Parathyroid adenoma (tissue), 2 donors: ENCODE results near the gene ACSBG1.

Source experiments
- H2AFZ ChIP-seq: fragments of 300-600 bp; sonication (generic); one replicate; pipeline ENCODE4 v1.7.0; 2017; ENCODE audit warnings: antibody characterized with exemption, mild to moderate bottlenecking
- H3K27ac ChIP-seq: fragments of 300-600 bp; sonication (generic); one replicate; pipeline ENCODE4 v1.7.0; 2017
- H3K27me3 ChIP-seq: fragments of 300-600 bp; sonication (generic); one replicate; pipeline ENCODE4 v1.7.0; 2017; ENCODE audit warnings: low read length; ENCODE audit not compliant: control insufficient read depth, insufficient read depth
- H3K36me3 ChIP-seq: fragments of 300-600 bp; sonication (generic); one replicate; pipeline ENCODE4 v1.7.0; 2017; ENCODE audit warnings: low read length; ENCODE audit not compliant: control insufficient read depth, insufficient read depth
- H3K4me1 ChIP-seq: fragments of 300-600 bp; sonication (generic); one replicate; pipeline ENCODE4 v1.7.0; 2017; ENCODE audit warnings: control low read depth
- H3K4me2 ChIP-seq: fragments of 300-600 bp; sonication (generic); one replicate; pipeline ENCODE4 v1.7.0; 2017; ENCODE audit warnings: low read length
- H3K4me3 ChIP-seq: fragments of 300-600 bp; sonication (generic); one replicate; pipeline ENCODE4 v1.7.0; 2017; ENCODE audit warnings: low read depth, low read length
- H3K79me2 ChIP-seq: fragments of 300-600 bp; sonication (generic); one replicate; pipeline ENCODE4 v1.7.0; 2017; ENCODE audit warnings: control low read depth
- H3K9ac ChIP-seq: fragments of 300-600 bp; sonication (generic); one replicate; pipeline ENCODE4 v1.7.0; 2017; ENCODE audit warnings: mild to moderate bottlenecking
- H3K9me3 ChIP-seq: fragments of 300-600 bp; sonication (generic); one replicate; pipeline ENCODE4 v1.7.0; 2017; ENCODE audit warnings: low read length; ENCODE audit not compliant: control insufficient read depth
- CTCF ChIP-seq: fragments of 300-600 bp; sonication (generic); IDR thresholded peaks from one replicate; pipeline ENCODE4 v1.7.0; 2017; ENCODE audit warnings: antibody characterized with exemption, mild to moderate bottlenecking
- donor health status: primary hyperparathyroidism.

ACSBG1 gene

GRCh38 chr15:78244893-78245292 lies 10.5 kb upstream of the ACSBG1 start:
- Histone ChIP-seq H3K27ac (no peak overlapping the region), H3K36me3 (no peaks in the 10 kb centered on the region), H3K79me2 (no peaks in the 10 kb centered on the region), H2AFZ (no peak overlapping the region), H3K4me3 (no peak overlapping the region), H3K27me3 (no peaks in the 10 kb centered on the region), H3K9me3 (no peaks in the 10 kb centered on the region), H3K4me2 (no peak overlapping the region), H3K9ac (no peak overlapping the region), H3K4me1 (no peaks in the 10 kb centered on the region)
- TF ChIP-seq CTCF = no peak

- Histone ChIP-seq H3K4me1 (no peaks in the 10 kb centered on the region), H3K79me2 (no peaks in the 10 kb centered on the region), H3K36me3 (no peaks in the 10 kb centered on the region), H3K9me3 (no peaks in the 10 kb centered on the region), H2AFZ (no peak overlapping the region), H3K4me2 (no peak overlapping the region), H3K27ac (no peak overlapping the region), H3K27me3 (no peaks in the 10 kb centered on the region), H3K4me3 (no peak overlapping the region), H3K9ac (no peak overlapping the region)
- no peak for TF ChIP-seq CTCF
These were observed 9.7 kb upstream of the ACSBG1 start for GRCh38 chr15:78244101-78244500.

GRCh38 chr15:78243491-78243941 lies 9.2 kb upstream of the ACSBG1 start:
- H3K79me2 ChIP-seq = no peaks in the 10 kb centered on the region
- no peak for TF ChIP-seq CTCF
- no peaks in the 10 kb centered on the region for H3K9me3 ChIP-seq
- H3K9ac ChIP-seq = no peak overlapping the region
- H2AFZ ChIP-seq = no peak overlapping the region
- no peak overlapping the region for H3K27ac ChIP-seq
- no peaks in the 10 kb centered on the region for H3K36me3 ChIP-seq
- no peak overlapping the region for H3K4me2 ChIP-seq
- H3K4me3 ChIP-seq = no peak overlapping the region
- H3K4me1 ChIP-seq = no peaks in the 10 kb centered on the region
- H3K27me3 ChIP-seq = no peaks in the 10 kb centered on the region

GRCh38 chr15:78243058-78243457 lies 8.7 kb upstream of the ACSBG1 start:
- Histone ChIP-seq H3K4me1 (no peaks in the 10 kb centered on the region), H3K4me2 (no peak overlapping the region), H3K27me3 (no peaks in the 10 kb centered on the region), H3K9me3 (no peaks in the 10 kb centered on the region), H3K79me2 (no peaks in the 10 kb centered on the region), H3K27ac (no peak overlapping the region), H3K36me3 (no peaks in the 10 kb centered on the region), H2AFZ (no peak overlapping the region), H3K9ac (no peak overlapping the region), H3K4me3 (no peak overlapping the region)
- TF ChIP-seq CTCF = no peak

GRCh38 chr15:78242128-78242527 lies 7.8 kb upstream of the ACSBG1 start:
- no peak for TF ChIP-seq CTCF
- Histone ChIP-seq H3K36me3 (no peaks in the 10 kb centered on the region), H3K4me2 (no peak overlapping the region), H3K4me1 (no peaks in the 10 kb centered on the region), H3K27me3 (no peaks in the 10 kb centered on the region), H3K9ac (no peak overlapping the region), H3K4me3 (no peak overlapping the region), H3K9me3 (no peaks in the 10 kb centered on the region), H3K79me2 (no peaks in the 10 kb centered on the region), H2AFZ (no peak overlapping the region), H3K27ac (no peak overlapping the region)
